Skeletal muscle satellite cell (primary cell): ENCODE results near the gene SH3TC2.

ENCODE experiments used
- H3K27me3 ChIP-seq: 2 replicates; pipeline ENCODE4 v1.7.0; 2013; ENCODE audit warnings: low read length; ENCODE audit not compliant: control insufficient read depth, insufficient read depth
- H3K36me3 ChIP-seq: 2 replicates; pipeline ENCODE4 v1.7.0; 2013; ENCODE audit warnings: mild to moderate bottlenecking, control low read depth, low read length; ENCODE audit not compliant: insufficient read depth
- H3K4me1 ChIP-seq: 2 replicates; pipeline ENCODE4 v1.7.0; 2013; ENCODE audit warnings: low read length; ENCODE audit not compliant: control insufficient read depth, insufficient read depth
- H3K4me2 ChIP-seq: 2 replicates; pipeline ENCODE4 v1.7.0; 2013; ENCODE audit warnings: mild to moderate bottlenecking, low read length
- H3K4me3 ChIP-seq: 2 replicates; pipeline ENCODE4 v1.7.0; 2013; ENCODE audit warnings: low read length
- H3K9ac ChIP-seq: 2 replicates; pipeline ENCODE4 v1.7.0; 2013; ENCODE audit warnings: mild to moderate bottlenecking, low read depth, low read length, moderate library complexity
- H3K9me3 ChIP-seq: replicated peaks from 2 replicates; pipeline ENCODE4 v1.7.0; 2013; ENCODE audit warnings: mild to moderate bottlenecking, control low read depth, low read length

SH3TC2 gene

GRCh38 chr5:149011084-149011483, 51.8 kb downstream of the SH3TC2 start:
- H3K9ac ChIP-seq = no peak overlapping the region
- no peak overlapping the region for H3K4me3 ChIP-seq
- H3K4me2 ChIP-seq = no peak overlapping the region
- no peaks in the 10 kb centered on the region for H3K27me3 ChIP-seq
- H3K4me1 ChIP-seq = peaks cover 11% of the 10 kb centered on the region
- no peaks in the 10 kb centered on the region for H3K36me3 ChIP-seq
- H3K9me3 ChIP-seq = no peaks in the 10 kb centered on the region

- H3K9me3 ChIP-seq = no peaks in the 10 kb centered on the region
- no peaks in the 10 kb centered on the region for H3K27me3 ChIP-seq
- peak overlapping the region; percentile 6 for H3K4me2 ChIP-seq
- H3K4me1 ChIP-seq = peaks cover 36% of the 10 kb centered on the region
- no peaks in the 10 kb centered on the region for H3K36me3 ChIP-seq
- H3K4me3 ChIP-seq = no peak overlapping the region
- no peak overlapping the region for H3K9ac ChIP-seq
Observed at GRCh38 chr5:149007174-149007573, 55.7 kb downstream of the SH3TC2 start.

GRCh38 chr5:149006426-149006825, 56.4 kb downstream of the SH3TC2 start:
- Histone ChIP-seq H3K4me3 (no peak overlapping the region), H3K36me3 (no peaks in the 10 kb centered on the region), H3K27me3 (no peaks in the 10 kb centered on the region), H3K9me3 (no peaks in the 10 kb centered on the region), H3K9ac (no peak overlapping the region), H3K4me1 (peaks cover 40% of the 10 kb centered on the region), H3K4me2 (no peak overlapping the region)

GRCh38 chr5:149005077-149005892, 57.6 kb downstream of the SH3TC2 start:
- peaks cover 47% of the 10 kb centered on the region for H3K4me1 ChIP-seq
- no peaks in the 10 kb centered on the region for H3K27me3 ChIP-seq
- no peak overlapping the region for H3K4me3 ChIP-seq
- no peaks in the 10 kb centered on the region for H3K9me3 ChIP-seq
- peak overlapping the region; percentile 5 for H3K9ac ChIP-seq
- H3K36me3 ChIP-seq = no peaks in the 10 kb centered on the region
- no peak overlapping the region for H3K4me2 ChIP-seq

GRCh38 chr5:149004559-149004958, 58.3 kb downstream of the SH3TC2 start:
- no peaks in the 10 kb centered on the region for H3K27me3 ChIP-seq
- no peaks in the 10 kb centered on the region for H3K9me3 ChIP-seq
- no peak overlapping the region for H3K9ac ChIP-seq
- H3K36me3 ChIP-seq = no peaks in the 10 kb centered on the region
- peaks cover 51% of the 10 kb centered on the region for H3K4me1 ChIP-seq
- H3K4me3 ChIP-seq = no peak overlapping the region
- no peak overlapping the region for H3K4me2 ChIP-seq

GRCh38 chr5:149002761-149003689, 59.8 kb downstream of the SH3TC2 start:
- Histone ChIP-seq H3K4me3 (peak overlapping the region; percentile 26), H3K36me3 (no peaks in the 10 kb centered on the region), H3K4me2 (peak overlapping the region; percentile 61), H3K27me3 (no peaks in the 10 kb centered on the region), H3K9ac (peak overlapping the region; percentile 35), H3K4me1 (peaks cover 52% of the 10 kb centered on the region), H3K9me3 (no peaks in the 10 kb centered on the region)

- Histone ChIP-seq H3K9ac (peak overlapping the region; percentile 62), H3K4me3 (peak overlapping the region; percentile 26), H3K9me3 (no peaks in the 10 kb centered on the region)
Observed at GRCh38 chr5:149002053-149002452, 60.8 kb downstream of the SH3TC2 start.

GRCh38 chr5:149001162-149001561, 61.7 kb downstream of the SH3TC2 start:
- Histone ChIP-seq H3K4me1 (peaks cover 59% of the 10 kb centered on the region), H3K27me3 (no peaks in the 10 kb centered on the region), H3K9me3 (no peaks in the 10 kb centered on the region), H3K9ac (peak overlapping the region; percentile 62), H3K4me2 (peak overlapping the region; percentile 63), H3K4me3 (no peak overlapping the region), H3K36me3 (no peaks in the 10 kb centered on the region)

More at GRCh38 chr5:149002053-149002452, 60.8 kb downstream of the SH3TC2 start:
- no peaks in the 10 kb centered on the region for H3K36me3 ChIP-seq
- peak overlapping the region; percentile 63 for H3K4me2 ChIP-seq
- H3K27me3 ChIP-seq = no peaks in the 10 kb centered on the region
- peaks cover 56% of the 10 kb centered on the region for H3K4me1 ChIP-seq

GRCh38 chr5:148999741-149000140, 63.1 kb downstream of the SH3TC2 start:
- Histone ChIP-seq H3K36me3 (no peaks in the 10 kb centered on the region), H3K9me3 (no peaks in the 10 kb centered on the region), H3K9ac (no peak overlapping the region), H3K4me1 (peaks cover 58% of the 10 kb centered on the region), H3K27me3 (no peaks in the 10 kb centered on the region), H3K4me3 (no peak overlapping the region), H3K4me2 (no peak overlapping the region)

- Histone ChIP-seq H3K36me3 (no peaks in the 10 kb centered on the region), H3K4me3 (no peak overlapping the region), H3K9ac (no peak overlapping the region), H3K4me1 (peaks cover 53% of the 10 kb centered on the region), H3K27me3 (no peaks in the 10 kb centered on the region), H3K9me3 (no peaks in the 10 kb centered on the region), H3K4me2 (no peak overlapping the region)
Observed at GRCh38 chr5:148998174-148998797, 64.6 kb downstream of the SH3TC2 start.

GRCh38 chr5:148996270-148996669, 66.6 kb downstream of the SH3TC2 start:
- no peaks in the 10 kb centered on the region for H3K27me3 ChIP-seq
- H3K9ac ChIP-seq = peak overlapping the region; percentile 62
- no peaks in the 10 kb centered on the region for H3K36me3 ChIP-seq
- no peak overlapping the region for H3K4me3 ChIP-seq
- H3K4me1 ChIP-seq = peaks cover 36% of the 10 kb centered on the region
- H3K4me2 ChIP-seq = peak overlapping the region; percentile 64
- no peaks in the 10 kb centered on the region for H3K9me3 ChIP-seq
